Colonic mucosa (tissue), 4 donors: Measurements from ENCODE around the gene FNIP1. TPM values are rescaled to one million over a fixed set of nuclear protein-coding genes. Genes with fewer than 3 reads are reported as not detected.

Experiments used
- DNase-seq: peaks from one replicate; pipeline ENCODE4 v3.0.0-alpha.2; 2020
- H3K27ac ChIP-seq: fragments of 200-600 bp; one replicate; pipeline ENCODE4 v1.8.0; 2021
- H3K27me3 ChIP-seq: fragments of 200-600 bp; one replicate; pipeline ENCODE4 v1.8.0; 2021
- H3K36me3 ChIP-seq: fragments of 200-600 bp; one replicate; pipeline ENCODE4 v1.8.0; 2021
- H3K4me1 ChIP-seq: fragments of 200-600 bp; one replicate; pipeline ENCODE4 v1.8.0; 2021; ENCODE audit warnings: mild to moderate bottlenecking
- H3K4me3 ChIP-seq: fragments of 200-600 bp; one replicate; pipeline ENCODE4 v1.8.0; 2021
- H3K9ac ChIP-seq, 2 donors: one replicate each; pipeline ENCODE4 v1.7.0; 2013; ENCODE audit warnings: control low read depth in 2 of 2, low read depth in 2 of 2, low read length in 2 of 2
- H3K9me3 ChIP-seq: fragments of 200-600 bp; one replicate; pipeline ENCODE4 v1.8.0; 2021
- CTCF ChIP-seq: fragments of 200-600 bp; IDR thresholded peaks from one replicate; pipeline ENCODE4 v1.8.0; 2022; ENCODE audit warnings: antibody characterized with exemption, mild to moderate bottlenecking
- intact Hi-C: fragments of 100-400 bp; cut with DNase I; formaldehyde crosslinking; loops from one replicate; pipeline ENCODE4 v1.14.1; 2022
- total RNA-seq, 2 donors: library from RNA; stranded (reverse); fragmentation: NEBNext Ultra II Directional in 1 of 2; extraction: Animal tissue kit (Norgen Biotek cat#: 25700) in 1 of 2; gene quantifications; one replicate each; pipeline ENCODE4 v1.2.1, GENCODE V29; 2021
- donor health status: healthy.
- donor health status: DM: no; HTN: no; CAD: no.
- donor health status: DM: no; HTN: no; CAD: no.

FNIP1 gene
- total RNA-seq, 2 donors from 2014 or later = 18.1 to 41.2 TPM

DNA sequence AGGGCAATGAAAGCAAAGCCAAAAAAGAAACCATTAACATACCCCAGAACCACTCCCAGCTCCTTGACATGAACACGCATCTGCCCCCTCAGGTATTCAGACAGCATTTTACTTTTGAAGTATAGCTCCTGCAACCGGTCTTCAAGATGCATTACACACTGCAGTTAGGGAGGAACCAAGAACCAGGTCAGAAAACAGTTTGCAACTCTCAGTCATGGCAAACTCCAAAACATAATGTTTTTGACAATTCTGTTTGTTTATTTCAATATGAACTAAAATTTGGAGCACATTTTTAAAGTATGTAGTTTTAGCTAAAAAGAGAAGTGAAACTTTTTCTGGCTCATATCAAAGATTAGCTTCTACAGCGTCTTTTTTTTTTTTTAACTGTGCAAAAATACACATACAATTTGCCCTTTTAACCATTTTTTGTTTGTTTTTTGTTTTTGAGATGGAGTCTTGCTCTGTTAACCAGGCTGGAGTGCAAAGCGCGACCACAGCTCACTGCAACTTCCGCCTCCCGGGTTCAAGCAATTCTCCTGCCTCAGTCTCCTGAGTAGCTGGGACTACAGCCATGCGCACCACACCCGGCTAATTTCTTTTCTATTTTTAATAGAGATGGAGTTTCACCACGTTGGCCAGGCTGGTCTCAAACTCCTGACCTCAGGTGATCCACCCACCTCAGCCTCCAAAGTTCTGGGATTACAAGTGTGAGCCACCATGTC is 149.6 kb downstream of the FNIP1 start:
- H3K27ac ChIP-seq = no peak overlapping the region
- no peak overlapping the region for H3K9ac ChIP-seq
- no peaks in the 10 kb centered on the region for H3K9me3 ChIP-seq
- H3K4me1 ChIP-seq = no peaks in the 10 kb centered on the region
- intact Hi-C loops = no loop called here
- H3K4me3 ChIP-seq = no peak overlapping the region
- no peaks in the 10 kb centered on the region for H3K27me3 ChIP-seq
- no peak for DNase-seq
- peaks cover 7% of the 10 kb centered on the region for H3K36me3 ChIP-seq
- no peak for TF ChIP-seq CTCF

- H3K27ac ChIP-seq = no peak overlapping the region
- intact Hi-C loops = no loop called here
- no peak for DNase-seq
- no peak overlapping the region for H3K4me3 ChIP-seq
- no peak overlapping the region for H3K9ac ChIP-seq
- H3K4me1 ChIP-seq = no peaks in the 10 kb centered on the region
- no peaks in the 10 kb centered on the region for H3K27me3 ChIP-seq
- no peak for TF ChIP-seq CTCF
- H3K36me3 ChIP-seq = no peaks in the 10 kb centered on the region
- no peaks in the 10 kb centered on the region for H3K9me3 ChIP-seq
These were observed 152.0 kb downstream of the FNIP1 start for GRCh38 chr5:131644822-131645221.

DNA sequence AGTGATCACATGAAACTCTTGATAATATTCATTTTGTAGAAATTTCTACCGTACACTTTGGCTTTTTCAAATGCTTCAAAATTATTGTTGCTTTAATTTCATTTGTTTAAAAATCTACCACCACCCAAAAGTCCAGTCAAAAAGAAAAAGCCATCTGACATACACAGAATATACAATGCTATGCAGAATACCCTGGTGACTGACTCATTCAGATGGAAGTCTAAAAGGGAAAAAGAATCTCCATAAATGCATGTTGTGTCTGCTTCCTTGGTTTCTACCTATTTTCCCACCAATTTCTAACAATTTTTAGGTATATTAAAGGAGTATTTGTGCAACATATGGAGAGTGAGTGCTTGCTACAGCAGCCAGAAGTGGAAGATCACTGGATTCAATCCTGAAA is 152.4 kb downstream of the FNIP1 start:
- Histone ChIP-seq H3K9ac (no peak overlapping the region), H3K36me3 (no peaks in the 10 kb centered on the region), H3K9me3 (no peaks in the 10 kb centered on the region), H3K27me3 (no peaks in the 10 kb centered on the region), H3K27ac (no peak overlapping the region), H3K4me1 (no peaks in the 10 kb centered on the region), H3K4me3 (no peak overlapping the region)
- no peak for DNase-seq
- no peak for TF ChIP-seq CTCF
- intact Hi-C loops = no loop called here

DNA sequence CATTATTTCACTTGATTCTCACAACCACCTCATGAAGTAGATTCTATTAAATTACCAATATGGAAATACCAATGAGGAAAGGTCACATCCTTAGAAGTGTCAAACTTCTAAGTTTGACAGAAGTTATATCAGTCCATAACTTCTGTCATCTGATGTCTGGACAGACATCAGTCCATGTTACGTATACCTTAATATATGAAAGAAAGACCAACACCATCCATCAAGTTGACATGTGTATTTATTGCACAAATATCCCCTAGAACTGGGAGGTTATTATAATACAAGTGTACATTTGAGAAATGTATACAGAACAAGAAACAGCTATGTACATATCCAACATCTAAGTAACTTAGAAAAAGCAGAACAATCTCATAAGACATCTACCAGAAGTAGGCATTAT is 155.3 kb downstream of the FNIP1 start:
- Histone ChIP-seq H3K4me3 (no peak overlapping the region), H3K9me3 (no peaks in the 10 kb centered on the region), H3K9ac (no peak overlapping the region), H3K36me3 (no peaks in the 10 kb centered on the region), H3K27ac (no peak overlapping the region), H3K4me1 (no peaks in the 10 kb centered on the region), H3K27me3 (no peaks in the 10 kb centered on the region)
- no peak for DNase-seq
- no peak for TF ChIP-seq CTCF
- intact Hi-C loops = no loop called here

DNA sequence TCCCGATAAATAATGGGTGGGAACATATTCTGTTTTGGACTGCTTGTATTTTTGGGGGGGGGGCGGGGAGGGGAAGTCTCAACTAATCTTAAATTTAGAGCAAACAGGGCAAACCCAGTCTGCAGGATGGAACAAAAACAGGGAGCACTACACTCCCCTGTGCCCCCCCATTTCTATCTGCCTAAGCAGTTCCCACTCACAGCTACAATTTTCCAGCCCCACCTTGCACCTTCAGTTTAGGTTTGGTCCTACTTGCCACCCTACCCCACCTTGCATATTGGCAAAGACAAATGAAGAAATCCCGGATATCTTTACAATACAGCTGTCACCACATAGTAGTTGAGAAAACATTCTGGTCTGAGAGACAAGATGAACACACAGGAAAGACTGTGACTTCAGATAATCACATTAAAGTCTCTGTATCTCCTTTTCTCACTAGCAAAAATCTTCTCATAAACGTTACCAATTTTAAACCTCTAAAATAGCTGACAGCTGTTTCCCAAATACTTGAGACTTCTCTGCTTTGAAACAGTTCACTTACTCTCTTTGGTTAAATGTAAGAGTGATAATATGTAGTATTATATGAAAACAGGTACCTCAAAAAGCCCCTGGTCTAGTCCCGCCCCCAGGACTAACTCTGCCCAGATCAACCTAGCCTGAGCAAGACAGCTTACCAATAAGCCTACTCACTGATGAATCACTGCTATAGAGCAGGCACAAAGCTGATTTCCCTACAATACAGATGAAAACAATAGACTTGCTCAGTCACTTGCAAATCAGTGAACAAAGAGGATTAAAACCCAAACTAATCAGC is 156.6 kb downstream of the FNIP1 start:
- Histone ChIP-seq H3K4me1 (no peaks in the 10 kb centered on the region), H3K27me3 (no peaks in the 10 kb centered on the region), H3K27ac (no peak overlapping the region), H3K9ac (no peak overlapping the region), H3K36me3 (no peaks in the 10 kb centered on the region), H3K9me3 (no peaks in the 10 kb centered on the region), H3K4me3 (no peak overlapping the region)
- no peak for DNase-seq
- intact Hi-C loops = no loop called here
- TF ChIP-seq CTCF = no peak
